ENCODE results near the gene GOLM1. TPM values are rescaled to one million over a fixed set of nuclear protein-coding genes. Genes with fewer than 3 reads are reported as not detected.

GOLM1 gene
- total and polyA plus RNA-seq, 4 donors: 21.7 to 55.2 (median 35.7) TPM

GRCh38 chr9:85987236-85987635 is 112.1 kb downstream of the GOLM1 start:
- no peak overlapping the region for H3K27ac ChIP-seq (ENCODE audit: low read depth in 1 of 2, low read length in 1 of 2)
- TF ChIP-seq, protein P1, sequence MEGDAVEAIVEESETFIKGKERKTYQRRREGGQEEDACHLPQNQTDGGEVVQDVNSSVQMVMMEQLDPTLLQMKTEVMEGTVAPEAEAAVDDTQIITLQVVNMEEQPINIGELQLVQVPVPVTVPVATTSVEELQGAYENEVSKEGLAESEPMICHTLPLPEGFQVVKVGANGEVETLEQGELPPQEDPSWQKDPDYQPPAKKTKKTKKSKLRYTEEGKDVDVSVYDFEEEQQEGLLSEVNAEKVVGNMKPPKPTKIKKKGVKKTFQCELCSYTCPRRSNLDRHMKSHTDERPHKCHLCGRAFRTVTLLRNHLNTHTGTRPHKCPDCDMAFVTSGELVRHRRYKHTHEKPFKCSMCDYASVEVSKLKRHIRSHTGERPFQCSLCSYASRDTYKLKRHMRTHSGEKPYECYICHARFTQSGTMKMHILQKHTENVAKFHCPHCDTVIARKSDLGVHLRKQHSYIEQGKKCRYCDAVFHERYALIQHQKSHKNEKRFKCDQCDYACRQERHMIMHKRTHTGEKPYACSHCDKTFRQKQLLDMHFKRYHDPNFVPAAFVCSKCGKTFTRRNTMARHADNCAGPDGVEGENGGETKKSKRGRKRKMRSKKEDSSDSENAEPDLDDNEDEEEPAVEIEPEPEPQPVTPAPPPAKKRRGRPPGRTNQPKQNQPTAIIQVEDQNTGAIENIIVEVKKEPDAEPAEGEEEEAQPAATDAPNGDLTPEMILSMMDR (IDR thresholded peaks at IDR 0.05; ENCODE audit: control extremely low read depth, extremely low read depth): no peak
- H3K4me3 ChIP-seq: no peak overlapping the region
- no peaks in the 10 kb centered on the region for H3K4me1 ChIP-seq (ENCODE audit: control insufficient read depth in 5 of 5, insufficient read depth in 5 of 5, low read length in 5 of 5)
- WGBS, 2 donors: 71 to 87% methylated on average over 3 of the region's 3 CpGs
- ATAC-seq (ENCODE audit: insufficient read depth, low FRiP score) (no peak), DNase-seq (no peak)
- H3K9ac ChIP-seq (ENCODE audit: insufficient read depth in 1 of 2, low read length in 2 of 2): no peak overlapping the region
- H3K9me3 ChIP-seq (ENCODE audit: control insufficient read depth in 4 of 4, insufficient read depth in 3 of 4, low read length in 3 of 4): peaks cover 0 to 1% (median 0%) of the 10 kb centered on the region in 4 donors
- H3K36me3 ChIP-seq (ENCODE audit: control insufficient read depth in 4 of 4, insufficient read depth in 4 of 4, low read length in 4 of 4): peaks cover 2 to 18% (median 9%) of the 10 kb centered on the region in 4 donors
- no peaks in the 10 kb centered on the region for H3K27me3 ChIP-seq (ENCODE audit: control insufficient read depth in 3 of 3, insufficient read depth in 3 of 3, low read length in 2 of 3)

DNA sequence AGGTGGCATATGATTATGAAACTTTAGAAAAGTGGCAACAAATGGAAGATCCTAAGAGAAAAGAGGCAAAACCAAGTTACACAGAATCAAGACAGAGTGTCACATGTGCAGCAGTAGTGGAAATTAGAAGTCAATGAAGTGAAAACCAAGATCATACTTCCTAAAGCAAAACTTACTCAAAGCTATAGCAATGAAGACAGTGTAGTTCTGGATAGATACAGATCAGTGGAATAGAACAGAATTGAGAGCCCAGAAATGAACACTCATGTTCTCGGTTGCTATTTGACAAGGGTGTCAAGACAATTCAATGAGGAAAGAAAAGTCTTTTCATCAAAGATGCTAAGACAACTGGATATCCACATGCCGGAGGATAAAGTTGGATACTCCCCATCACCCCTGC is 114.9 kb downstream of the GOLM1 start:
- Histone ChIP-seq H3K9ac (ENCODE audit: insufficient read depth in 1 of 2, low read length in 2 of 2) (no peak overlapping the region), H3K27ac (ENCODE audit: low read depth in 1 of 2, low read length in 1 of 2) (no peak overlapping the region), H3K9me3 (ENCODE audit: control insufficient read depth in 4 of 4, insufficient read depth in 3 of 4, low read length in 3 of 4) (no peaks in the 10 kb centered on the region), H3K4me1 (ENCODE audit: control insufficient read depth in 5 of 5, insufficient read depth in 5 of 5, low read length in 5 of 5) (peaks cover 0 to 4% (median 0%) of the 10 kb centered on the region in 5 donors), H3K27me3 (ENCODE audit: control insufficient read depth in 3 of 3, insufficient read depth in 3 of 3, low read length in 2 of 3) (no peaks in the 10 kb centered on the region), H3K36me3 (ENCODE audit: control insufficient read depth in 4 of 4, insufficient read depth in 4 of 4, low read length in 4 of 4) (peaks cover 4 to 25% (median 13%) of the 10 kb centered on the region in 4 donors), H3K4me3 (no peak overlapping the region)
- no peak for ATAC-seq (ENCODE audit: insufficient read depth, low FRiP score)
- TF ChIP-seq, protein P1 (IDR thresholded peaks at IDR 0.05; ENCODE audit: control extremely low read depth, extremely low read depth): no peak
- no peak for DNase-seq
- WGBS, 2 donors: 98 to 100% methylated on average over 2 of the region's 2 CpGs

- DNase-seq: peak in 2 of 3 donors; percentile 9 to 10
Observed at GRCh38 chr9:85981369-85981768, 118.0 kb downstream of the GOLM1 start.

More at GRCh38 chr9:85981369-85981768, 118.0 kb downstream of the GOLM1 start:
- no peak for ATAC-seq (ENCODE audit: insufficient read depth, low FRiP score)
- WGBS, 2 donors: 89 to 93% methylated on average over 3 of the region's 3 CpGs
- Histone ChIP-seq H3K36me3 (ENCODE audit: control insufficient read depth in 4 of 4, insufficient read depth in 4 of 4, low read length in 4 of 4) (peaks cover 9 to 31% (median 17%) of the 10 kb centered on the region in 4 donors), H3K9ac (ENCODE audit: insufficient read depth in 1 of 2, low read length in 2 of 2) (no peak overlapping the region), H3K4me3 (no peak overlapping the region), H3K27me3 (ENCODE audit: control insufficient read depth in 3 of 3, insufficient read depth in 3 of 3, low read length in 2 of 3) (no peaks in the 10 kb centered on the region), H3K27ac (ENCODE audit: low read depth in 1 of 2, low read length in 1 of 2) (no peak overlapping the region), H3K4me1 (ENCODE audit: control insufficient read depth in 5 of 5, insufficient read depth in 5 of 5, low read length in 5 of 5) (peaks cover 0 to 4% (median 3%) of the 10 kb centered on the region in 5 donors), H3K9me3 (ENCODE audit: control insufficient read depth in 4 of 4, insufficient read depth in 3 of 4, low read length in 3 of 4) (no peaks in the 10 kb centered on the region)
- TF ChIP-seq, protein P1 (IDR thresholded peaks at IDR 0.05; ENCODE audit: control extremely low read depth, extremely low read depth): no peak
